HUDEP-2 (cell line): ENCODE data around the gene KCNAB2.
"Not testable (repeated sequence)": the region's sequence is repeated elsewhere in the genome, so short reads cannot be mapped to it uniquely, and the experiment has no call there.

ENCODE experiments used
- DNase-seq, 76 experiments: peaks; one replicate each; lab custom pipeline; 2025; ENCODE audit not compliant: unreplicated experiment in 76 of 76; lab: John Stamatoyannopoulos, UW

Gene KCNAB2

GRCh38 chr1:6052543-6053205 is 7.0 kb downstream of the KCNAB2 start:
- peak in 52 of 76 experiments; percentile 4 to 74 (median 34) for DNase-seq

- no peak for DNase-seq
Observed at GRCh38 chr1:6053206-6053546, 7.5 kb downstream of the KCNAB2 start.

- no peak for DNase-seq
Observed at GRCh38 chr1:6054596-6054995, 8.9 kb downstream of the KCNAB2 start.

- DNase-seq: no peak
Observed at GRCh38 chr1:6056572-6056948, 10.9 kb downstream of the KCNAB2 start.

GRCh38 chr1:6057170-6057845 is 11.6 kb downstream of the KCNAB2 start:
- no peak for DNase-seq

GRCh38 chr1:6059866-6060265 is 14.2 kb downstream of the KCNAB2 start:
- no peak for DNase-seq

- DNase-seq: no peak
Observed at GRCh38 chr1:6062670-6063069, 17.0 kb downstream of the KCNAB2 start.

GRCh38 chr1:6063532-6064053 is 17.9 kb downstream of the KCNAB2 start:
- DNase-seq: not testable (repeated sequence)

GRCh38 chr1:6065093-6065858 is 19.6 kb downstream of the KCNAB2 start:
- DNase-seq: no peak

GRCh38 chr1:6066680-6067079 is 21.0 kb downstream of the KCNAB2 start:
- no peak for DNase-seq

GRCh38 chr1:6068073-6068472 is 22.4 kb downstream of the KCNAB2 start:
- no peak for DNase-seq

GRCh38 chr1:6068932-6069331 is 23.2 kb downstream of the KCNAB2 start:
- no peak for DNase-seq

- no peak for DNase-seq
Observed at GRCh38 chr1:6069573-6069972, 23.9 kb downstream of the KCNAB2 start.

GRCh38 chr1:6070450-6070974 is 24.8 kb downstream of the KCNAB2 start:
- no peak for DNase-seq

GRCh38 chr1:6071219-6071618 is 25.5 kb downstream of the KCNAB2 start:
- no peak for DNase-seq

- no peak for DNase-seq
Observed at GRCh38 chr1:6072774-6073479, 27.2 kb downstream of the KCNAB2 start.

- no peak for DNase-seq
Observed at GRCh38 chr1:6073480-6074053, 27.9 kb downstream of the KCNAB2 start.

GRCh38 chr1:6074192-6074901 is 28.7 kb downstream of the KCNAB2 start:
- no peak for DNase-seq

- DNase-seq: peak in 1 of 76 experiments; percentile 17
Observed at GRCh38 chr1:6075748-6076147, 30.1 kb downstream of the KCNAB2 start.

GRCh38 chr1:6077061-6077460 is 31.4 kb downstream of the KCNAB2 start:
- not testable (repeated sequence) for DNase-seq
